ENCODE data around the gene HBA2.
A peak's percentile ranks its signal among the peaks of the same experiment; 100 is the strongest.
"Not testable (repeated sequence)": the region's sequence is repeated elsewhere in the genome, so short reads cannot be mapped to it uniquely, and the experiment has no call there.

The HBA2 gene

GRCh38 chr16:172374-172941 lies at the start of gene HBA2:
Gene HBA2 (plus strand): TSS chr16:172876. CDS start chr16:172913, 37 bp downstream.
- not testable (repeated sequence) for DNase-seq (ENCODE audit: low read depth in 3 of 3)

- DNase-seq (ENCODE audit: low read depth in 3 of 3): not testable (repeated sequence)
Measured at GRCh38 chr16:123558-124350, 48.9 kb upstream of the HBA2 start.

GRCh38 chr16:125011-125410 lies 47.7 kb upstream of the HBA2 start:
- no peak for DNase-seq (ENCODE audit: low read depth in 3 of 3)

GRCh38 chr16:129075-129474 lies 43.6 kb upstream of the HBA2 start:
- no peak for DNase-seq (ENCODE audit: low read depth in 3 of 3)

- no peak for DNase-seq (ENCODE audit: low read depth in 3 of 3)
Measured at GRCh38 chr16:130533-131173, 42.0 kb upstream of the HBA2 start.

- DNase-seq (ENCODE audit: low read depth in 3 of 3): no peak
Measured at GRCh38 chr16:132120-132519, 40.6 kb upstream of the HBA2 start.

GRCh38 chr16:133716-134115 lies 39.0 kb upstream of the HBA2 start:
- DNase-seq (ENCODE audit: low read depth in 3 of 3): no peak

- DNase-seq (ENCODE audit: low read depth in 3 of 3): peak; percentile 1 to 24 (median 17)
Measured at GRCh38 chr16:138049-138417, 34.6 kb upstream of the HBA2 start.

GRCh38 chr16:140175-140857 lies 32.4 kb upstream of the HBA2 start:
- no peak for DNase-seq (ENCODE audit: low read depth in 3 of 3)

GRCh38 chr16:142405-142967 lies 30.2 kb upstream of the HBA2 start:
- DNase-seq (ENCODE audit: low read depth in 3 of 3): no peak

- DNase-seq (ENCODE audit: low read depth in 3 of 3): no peak
Measured at GRCh38 chr16:143047-143446, 29.6 kb upstream of the HBA2 start.

- DNase-seq (ENCODE audit: low read depth in 3 of 3): no peak
Measured at GRCh38 chr16:143456-143855, 29.2 kb upstream of the HBA2 start.

GRCh38 chr16:144797-145252 lies 27.9 kb upstream of the HBA2 start:
- DNase-seq (ENCODE audit: low read depth in 3 of 3): no peak

GRCh38 chr16:146646-147045 lies 26.0 kb upstream of the HBA2 start:
- no peak for DNase-seq (ENCODE audit: low read depth in 3 of 3)

GRCh38 chr16:149024-149660 lies 23.5 kb upstream of the HBA2 start:
- no peak for DNase-seq (ENCODE audit: low read depth in 3 of 3)

- DNase-seq (ENCODE audit: low read depth in 3 of 3): no peak
Measured at GRCh38 chr16:152141-153128, 20.2 kb upstream of the HBA2 start, which contains the start of gene HBZ. Gene HBZ (plus strand): TSS chr16:152644. CDS start chr16:152910, 266 bp downstream.

- DNase-seq (ENCODE audit: low read depth in 3 of 3): not testable (repeated sequence)
Measured at GRCh38 chr16:153129-153521, 19.6 kb upstream of the HBA2 start.

- DNase-seq (ENCODE audit: low read depth in 3 of 3): not testable (repeated sequence)
Measured at GRCh38 chr16:153550-154216, 19.0 kb upstream of the HBA2 start.

- DNase-seq (ENCODE audit: low read depth in 3 of 3): no peak
Measured at GRCh38 chr16:154217-155030, 18.3 kb upstream of the HBA2 start.

Data from stimulated activated CD4-positive, alpha-beta T cell treated with anti-CD3 and anti-CD28 coated beads, TNF-alpha, amount 100 ng/mL, for 4 hours (primary cell).